K562 (cell line): ENCODE data around the gene INO80E. TPM values are rescaled to one million over a fixed set of nuclear protein-coding genes. Genes with fewer than 3 reads are reported as not detected.

Source experiments
- ATAC-seq: fragments of 200-7000 bp; cut with Tn5 transposase; 3 replicates; pipeline ENCODE4 v1.9.1; 2020; ENCODE audit warnings: moderate library complexity
- BruUV-seq: library from RNA; stranded (reverse); fragments of 400-500 nt; replicated peaks from 2 replicates; lab custom pipeline; 2021; lab: Mats Ljungman, UMichigan
- CTCF ChIA-PET: fragments of 300-600 bp; formaldehyde crosslinking; extraction: SDS; loops from one replicate; lab custom pipeline; 2021; ENCODE audit warnings: low intra/inter-chr PET ratio; lab: Yijun Ruan, JAX
- POLR2A ChIA-PET: fragments of 300-600, 350-650 bp; sonication (Branson Sonifier 250); formaldehyde crosslinking; extraction: SDS; loops from one replicate; lab custom pipeline; 2021; ENCODE audit warnings: antibody characterized with exemption, inconsistent platforms; lab: Yijun Ruan, JAX
- DNase-seq, 4 experiments: peaks; one replicate each; pipeline versions ENCODE4 v3.0.0 to v3.0.0-alpha.2; 2011 to 2018; ENCODE audit warnings: low spot score in 3 of 4, mixed read lengths in 3 of 4; ENCODE audit errors: extremely low read depth in 1 of 4
- FAIRE-seq: peaks from 2 replicates; lab custom pipeline; 2011; peaks lifted over from hg19 to GRCh38; lab: Jason Lieb, UNC
- H2AFZ ChIP-seq: 2 replicates; pipeline ENCODE4 v1.6.0; 2011; ENCODE audit warnings: low read depth, low read length, control low read depth, inconsistent platforms
- H3K27ac ChIP-seq: fragments of 200-600 bp; 3 replicates; pipeline ENCODE4 v1.8.0; 2011; ENCODE audit warnings: low read depth, mild to moderate bottlenecking, control low read depth, inconsistent platforms, low read length, moderate library complexity, mixed read lengths; ENCODE audit errors: extremely low read depth
- H3K27me3 ChIP-seq, 2 experiments: fragments of 300-600 bp in 1 of 2; 2 replicates in 1 of 2; 3 replicates in 1 of 2; pipeline versions ENCODE4 v1.6.0 to v1.8.0; 2011; ENCODE audit warnings: inconsistent platforms in 2 of 2, low read length in 2 of 2, mild to moderate bottlenecking in 1 of 2, mixed read lengths in 1 of 2, moderate library complexity in 1 of 2; ENCODE audit not compliant: control insufficient read depth in 2 of 2, insufficient read depth in 2 of 2
- H3K36me3 ChIP-seq: fragments of 300-600 bp; 3 replicates; pipeline ENCODE4 v1.8.0; 2011; ENCODE audit warnings: mild to moderate bottlenecking, low read length, inconsistent platforms; ENCODE audit not compliant: control insufficient read depth, insufficient read depth
- H3K4me1 ChIP-seq, 2 experiments: fragments of 200-600 bp in 1 of 2; replicated peaks in 1 of 2; 2 replicates in 1 of 2; 3 replicates in 1 of 2; pipeline versions ENCODE4 v1.5.1 to v1.8.0; 2011; ENCODE audit warnings: inconsistent platforms in 2 of 2, low read length in 2 of 2, mild to moderate bottlenecking in 1 of 2, mixed read lengths in 1 of 2, moderate library complexity in 1 of 2; ENCODE audit not compliant: control insufficient read depth in 2 of 2, insufficient read depth in 2 of 2
- H3K4me2 ChIP-seq: 2 replicates; pipeline ENCODE4 v1.6.1; 2011; ENCODE audit warnings: low read length, control low read depth, inconsistent platforms, mixed read lengths; ENCODE audit not compliant: insufficient read depth
- H3K4me3 ChIP-seq: fragments of 200-600 bp; sonication (generic), shearing (Covaris generic); 2 replicates; pipeline ENCODE4 v1.5.1; 2016; ENCODE audit warnings: control low read depth, inconsistent platforms
- H3K79me2 ChIP-seq: fragments of 200-600 bp; 3 replicates; pipeline ENCODE4 v1.8.0; 2011; ENCODE audit warnings: low read length, inconsistent platforms; ENCODE audit not compliant: control insufficient read depth, insufficient read depth
- H3K9ac ChIP-seq, 2 experiments: 2 replicates each; pipeline versions ENCODE4 v1.6.0 to v1.6.1; 2011; ENCODE audit warnings: low read depth in 2 of 2, low read length in 2 of 2, control low read depth in 1 of 2, inconsistent platforms in 1 of 2, mild to moderate bottlenecking in 1 of 2, mixed read lengths in 1 of 2; ENCODE audit not compliant: insufficient read depth in 1 of 2
- H3K9me1 ChIP-seq: one replicate; pipeline ENCODE4 v1.6.0; 2011; ENCODE audit warnings: inconsistent platforms, mild to moderate bottlenecking, low read length, moderate library complexity; ENCODE audit not compliant: control insufficient read depth, insufficient read depth
- H3K9me3 ChIP-seq: replicated peaks from 2 replicates; pipeline ENCODE4 v1.5.1; 2011; ENCODE audit warnings: low read depth, low read length, inconsistent platforms; ENCODE audit not compliant: control insufficient read depth, insufficient read depth
- H4K20me1 ChIP-seq: replicated peaks from 2 replicates; pipeline ENCODE4 v1.6.1; 2011; ENCODE audit warnings: low read length, inconsistent platforms, mixed read lengths; ENCODE audit not compliant: control insufficient read depth, insufficient read depth
- ARID1B ChIP-seq: fragments of 450-650 bp; IDR thresholded peaks from 2 replicates; pipeline ENCODE4 v1.6.1; 2016; ENCODE audit warnings: antibody characterized with exemption, mild to moderate bottlenecking, inconsistent platforms
- CBFA2T2 ChIP-seq: fragments of 450-650 bp; conservative IDR thresholded peaks from 2 replicates; pipeline ENCODE4 v1.6.1; 2017; ENCODE audit warnings: mild to moderate bottlenecking
- CBFA2T3 ChIP-seq: fragments of 450-650 bp; IDR thresholded peaks from 2 replicates; pipeline ENCODE4 v1.6.1; 2017
- DPF2 ChIP-seq: fragments of 450-650 bp; IDR thresholded peaks from 2 replicates; pipeline ENCODE4 v1.6.1; 2016
- HDAC1 ChIP-seq, 2 experiments: fragments of 450-650 bp; IDR thresholded peaks; 2 replicates each; pipeline ENCODE4 v1.6.1; 2016 to 2017; ENCODE audit warnings: inconsistent platforms in 1 of 2, mild to moderate bottlenecking in 1 of 2, moderate library complexity in 1 of 2
- JUNB ChIP-seq: fragments of 450-650 bp; formaldehyde crosslinking; conservative IDR thresholded peaks from 2 replicates; pipeline ENCODE4 v1.4.0; 2020; ENCODE audit warnings: mild to moderate bottlenecking
- RBBP5 ChIP-seq: fragments of 200-600 bp; sonication (generic); IDR thresholded peaks from 2 replicates; pipeline ENCODE4 v1.6.1; 2012; ENCODE audit warnings: borderline replicate concordance, mild to moderate bottlenecking, low read length, control low read depth, inconsistent platforms; ENCODE audit not compliant: insufficient read depth, poor library complexity, severe bottlenecking
- SOX6 ChIP-seq: fragments of 450-650 bp; IDR thresholded peaks from 2 replicates; pipeline ENCODE4 v1.6.1; 2014; ENCODE audit warnings: mild to moderate bottlenecking
- TAL1 ChIP-seq: fragments of 450-650 bp; IDR thresholded peaks from 2 replicates; pipeline ENCODE4 v1.6.1; 2016; ENCODE audit warnings: mild to moderate bottlenecking
- TCF3 ChIP-seq: sonication (generic); formaldehyde crosslinking; IDR thresholded peaks from 2 replicates; pipeline ENCODE4 v1.4.0; 2020; ENCODE audit warnings: mild to moderate bottlenecking, missing genetic modification reagents
- TEAD4 ChIP-seq, 2 experiments: sonication (generic) in 1 of 2; formaldehyde crosslinking in 1 of 2; IDR thresholded peaks; 2 replicates each; pipeline versions ENCODE4 v1.6.1 to v1.8.0; 2012 to 2022; ENCODE audit warnings: borderline replicate concordance in 1 of 2, inconsistent platforms in 1 of 2, low read length in 1 of 2, mild to moderate bottlenecking in 1 of 2, missing genetic modification reagents in 1 of 2
- WGBS: fragments of 100-300 bp; shearing (Covaris generic); methylation state at CpG from one replicate; pipeline ENCODE4 v1.1.6; 2016; ENCODE audit warnings: low coverage, mixed read lengths; ENCODE audit not compliant: insufficient coverage; ENCODE audit errors: missing lambda C conversion rate; 5-methylcytosine and 5-hydroxymethylcytosine counted together
- in situ Hi-C: fragments of 300-500 bp; cut with MboI; formaldehyde crosslinking; loops from 4 replicates; pipeline ENCODE4 v1.15.0; 2018; ENCODE audit warnings: inconsistent platforms, mixed read lengths
- intact Hi-C: fragments of 100-400 bp; cut with micrococcal nuclease; formaldehyde crosslinking; loops from 2 replicates; pipeline ENCODE4 v1.14.2; 2022
- polyA plus RNA-seq, 8 experiments: library from polyadenylated mRNA; depleted of rRNA in 4 of 8; stranded (reverse) in 5 of 8; unstranded in 3 of 8; fragments of >200 nt; fragmentation: Nextera tagmentation in 2 of 8; fragmentation: Illumina TruSeq in 1 of 8; extraction: Ambion mirVana in 2 of 8; extraction: Trizol in 1 of 8; gene quantifications; 2 replicates each; pipeline versions ENCODE4 v1.2.1 to v1.2.3, GENCODE V29; 2011 to 2014; ENCODE audit warnings: inconsistent platforms in 1 of 8, missing spikeins in 1 of 8
- total RNA-seq, 7 experiments: library from RNA; depleted of rRNA in 6 of 7; stranded (reverse); fragments of >200 nt in 6 of 7; fragmentation: Illumina TruSeq in 2 of 7; extraction: Trizol in 2 of 7; gene quantifications; 2 replicates each; pipeline versions ENCODE4 v1.2.1 to v1.2.3, GENCODE V29; 2011 to 2021; ENCODE audit warnings: low replicate concordance in 1 of 7

INO80E gene
- total and polyA plus RNA-seq, 9 of the 15 experiments (the other 6 are each of a cell fraction or from before 2014, with no cell fraction given) = 0.31 to 102 (median 49.3) TPM

DNA sequence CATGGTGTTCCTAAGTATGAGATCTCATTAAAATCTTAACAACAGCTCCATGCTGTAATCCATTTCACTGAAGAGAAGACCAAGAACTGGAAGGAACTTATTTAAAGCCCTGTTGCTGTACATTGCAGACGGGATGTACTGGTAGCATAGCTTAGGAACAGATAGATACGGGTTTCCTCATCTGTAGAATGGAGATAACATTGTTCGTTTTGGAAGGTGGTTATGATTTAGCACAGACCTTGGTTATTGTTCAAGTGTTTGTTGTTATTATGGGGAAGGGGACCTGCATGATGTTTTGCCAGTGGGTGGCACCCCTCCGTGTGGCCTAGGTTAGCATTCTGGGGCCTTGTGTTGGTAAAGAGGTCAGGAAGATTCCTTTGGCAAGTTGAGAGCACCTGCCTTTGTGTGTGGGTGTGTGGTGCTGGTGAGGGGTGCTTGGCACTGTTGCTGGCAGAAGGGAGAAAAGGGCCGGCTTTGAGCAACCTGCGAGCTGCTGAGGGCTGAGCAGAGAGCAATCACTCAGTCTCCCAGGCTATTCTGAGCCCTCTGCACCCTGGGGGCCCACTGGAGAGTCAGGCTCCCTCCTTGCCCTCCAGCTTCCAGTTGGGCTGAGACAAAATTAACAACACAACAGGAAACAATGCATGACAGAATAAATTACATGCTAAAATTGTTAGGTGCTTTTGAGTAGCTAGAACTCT lies 20.1 kb upstream of the INO80E start:
- FAIRE-seq = peak; percentile 65

More for the DNA sequence above, 20.1 kb upstream of the INO80E start:
- H3K9ac ChIP-seq = peak overlapping the region; percentile 82; a peak in 3 of 4 replicates
- H3K27me3 ChIP-seq = no peaks in the 10 kb centered on the region
- H3K36me3 ChIP-seq = peaks cover 59% of the 10 kb centered on the region
- peaks cover 26 to 30% of the 10 kb centered on the region in 2 experiments; a peak in 4 of 5 replicates for H3K4me1 ChIP-seq
- ATAC-seq (no peak), DNase-seq (peak in 1 of 4 experiments; percentile 30)
- peaks cover 36% of the 10 kb centered on the region for H3K79me2 ChIP-seq
- 8% methylated on average over 6 of the region's 6 CpGs for WGBS
- TF ChIP-seq SOX6 = peak; percentile 90
- TF ChIP-seq TAL1 = peak; percentile 56; the same call in 1 of the 2 replicates
- TF ChIP-seq CBFA2T2 = 0 out of 2 replicates have a peak, but pooled peaks have one; percentile 10
- TF ChIP-seq TCF3 (CRISPR knock-in tag) = peak; percentile 44; the same call in 1 of the 2 replicates
- peak; percentile 45; the same call in 1 of the 2 replicates for TF ChIP-seq TEAD4 (IDR thresholded peaks at IDR 0.05; ENCODE audit: low read length)
- TF ChIP-seq TEAD4 (CRISPR knock-in tag; IDR thresholded peaks at IDR 0.05; ENCODE audit: borderline replicate concordance) = no peak
- peak; percentile 57 for TF ChIP-seq ARID1B
- TF ChIP-seq JUNB (CRISPR knock-in tag) = no peak
- 0 out of 4 replicates have a peak, but pooled peaks of 1 of the 2 experiments have one; percentile 12 for TF ChIP-seq HDAC1 (IDR thresholded peaks at IDR 0.05)
- TF ChIP-seq CBFA2T3 = peak; percentile 72
- no peak for TF ChIP-seq RBBP5
- TF ChIP-seq DPF2 = 0 out of 2 replicates have a peak, but pooled peaks have one; percentile 13
- intact Hi-C loops (no loop called here), in situ Hi-C loops (no loop called here)
- H3K4me2 ChIP-seq = peak overlapping the region; percentile 87
- no TSS peak for BruUV-seq
- no peak overlapping the region for H3K27ac ChIP-seq
- peaks cover 3% of the 10 kb centered on the region for H3K9me1 ChIP-seq
- peak overlapping the region; percentile 71; the same call in 1 of the 2 replicates for H3K4me3 ChIP-seq
- peaks cover 26% of the 10 kb centered on the region for H4K20me1 ChIP-seq
- H2AFZ ChIP-seq = no peak overlapping the region
- H3K9me3 ChIP-seq = no peaks in the 10 kb centered on the region; the same call in 1 of the 2 replicates
- ChIA-PET CTCF (no interaction called here), POLR2A (interaction anchor here (0.9 to 3.2 kb wide), 6 partner anchors 10 to 16 kb away, joined by 3 to 22 read pairs (median 12); partner anchors contain the start of gene TMEM219)
